ENCODE measurements around the gene CLCN5. TPM values are rescaled to one million over a fixed set of nuclear protein-coding genes. Genes with fewer than 3 reads are reported as not detected.

CLCN5 gene
- polyA plus RNA-seq, 2 of the 4 experiments (the other 2 are of a cell fraction): 2.6 to 5.2 TPM

DNA sequence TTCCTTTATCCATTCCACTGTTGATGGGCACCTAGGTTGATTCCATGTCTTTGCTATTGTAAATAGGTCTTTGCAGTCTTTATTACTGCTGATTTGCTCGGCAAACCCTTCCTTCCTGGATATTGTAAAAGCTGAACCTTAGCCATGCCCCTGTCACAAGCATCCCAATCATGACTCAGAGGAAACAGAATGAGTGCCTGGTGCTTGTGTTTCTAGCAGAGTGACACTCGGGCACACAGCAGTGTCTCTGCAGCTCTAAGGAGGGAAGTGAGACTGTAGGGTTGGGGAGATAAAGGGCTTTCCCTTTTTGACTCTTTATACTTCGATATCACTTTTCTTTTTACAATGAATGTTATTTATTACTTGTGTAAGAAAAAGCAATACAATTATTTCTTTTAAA lies 195.1 kb downstream of the CLCN5 start:
- POLR2A ChIA-PET: no interaction called here

DNA sequence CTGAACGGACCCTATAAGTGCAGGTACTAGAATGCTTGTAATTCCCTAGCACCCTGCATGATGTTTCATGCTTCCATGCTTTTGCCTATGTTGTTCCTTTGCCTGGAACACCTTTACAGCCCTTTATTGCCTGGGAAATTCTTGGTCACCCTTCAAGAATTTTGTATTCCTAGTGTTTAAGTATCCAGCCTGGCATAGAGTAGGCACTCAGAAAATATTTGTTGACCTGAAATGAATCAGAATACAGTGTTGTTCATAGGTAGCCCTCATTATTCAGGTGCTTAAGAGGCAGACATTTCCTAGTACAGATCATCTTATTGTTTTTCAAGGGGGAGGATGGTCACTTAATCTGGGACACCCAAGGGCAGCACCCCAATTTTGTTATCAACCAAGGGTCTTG lies 203.1 kb downstream of the CLCN5 start:
- no peaks in the 10 kb centered on the region for H3K9me3 ChIP-seq
- no peak overlapping the region for H3K27ac ChIP-seq
- no peak for ATAC-seq
- no peak for FAIRE-seq
- POLR2A ChIA-PET: no interaction called here
- H3K4me3 ChIP-seq: no peak overlapping the region
- no peak for TF ChIP-seq JUNB (IDR thresholded peaks at IDR 0.05)
- TF ChIP-seq TP53 (CRISPR knock-in tag; IDR thresholded peaks at IDR 0.05): no peak
- TF ChIP-seq, protein P1, sequence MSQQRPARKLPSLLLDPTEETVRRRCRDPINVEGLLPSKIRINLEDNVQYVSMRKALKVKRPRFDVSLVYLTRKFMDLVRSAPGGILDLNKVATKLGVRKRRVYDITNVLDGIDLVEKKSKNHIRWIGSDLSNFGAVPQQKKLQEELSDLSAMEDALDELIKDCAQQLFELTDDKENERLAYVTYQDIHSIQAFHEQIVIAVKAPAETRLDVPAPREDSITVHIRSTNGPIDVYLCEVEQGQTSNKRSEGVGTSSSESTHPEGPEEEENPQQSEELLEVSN (IDR thresholded peaks at IDR 0.05; ENCODE audit: borderline replicate concordance, low read depth): no peak
- TF ChIP-seq ESRRA (IDR thresholded peaks at IDR 0.05; ENCODE audit: borderline replicate concordance, low read length): no peak
- no peak for TF ChIP-seq MAZ (IDR thresholded peaks at IDR 0.05; ENCODE audit: borderline replicate concordance, low read depth, low read length)
- no peak for TF ChIP-seq FOSL2 (IDR thresholded peaks at IDR 0.05)
- no peak for TF ChIP-seq FOSL2 (CRISPR knock-in tag; IDR thresholded peaks at IDR 0.05)
- no peak for TF ChIP-seq PHF8 (IDR thresholded peaks at IDR 0.05; ENCODE audit: borderline replicate concordance, low read depth)
- no peak for TF ChIP-seq CEBPB (IDR thresholded peaks at IDR 0.05)
- TF ChIP-seq JUN (IDR thresholded peaks at IDR 0.05): no peak
- no peak for TF ChIP-seq CHD4 (IDR thresholded peaks at IDR 0.05; ENCODE audit: borderline replicate concordance)
- TF ChIP-seq RAD21 (conservative IDR thresholded peaks at IDR 0.05 in 1 of 2, IDR thresholded peaks at IDR 0.05 in 1 of 2): no peak
- TF ChIP-seq, protein P2, sequence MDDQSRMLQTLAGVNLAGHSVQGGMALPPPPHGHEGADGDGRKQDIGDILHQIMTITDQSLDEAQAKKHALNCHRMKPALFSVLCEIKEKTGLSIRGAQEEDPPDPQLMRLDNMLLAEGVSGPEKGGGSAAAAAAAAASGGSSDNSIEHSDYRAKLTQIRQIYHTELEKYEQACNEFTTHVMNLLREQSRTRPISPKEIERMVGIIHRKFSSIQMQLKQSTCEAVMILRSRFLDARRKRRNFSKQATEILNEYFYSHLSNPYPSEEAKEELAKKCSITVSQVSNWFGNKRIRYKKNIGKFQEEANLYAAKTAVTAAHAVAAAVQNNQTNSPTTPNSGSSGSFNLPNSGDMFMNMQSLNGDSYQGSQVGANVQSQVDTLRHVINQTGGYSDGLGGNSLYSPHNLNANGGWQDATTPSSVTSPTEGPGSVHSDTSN (IDR thresholded peaks at IDR 0.05): no peak
- no peak for TF ChIP-seq KDM1A (IDR thresholded peaks at IDR 0.05; ENCODE audit: low read depth)
- TF ChIP-seq, protein P3, sequence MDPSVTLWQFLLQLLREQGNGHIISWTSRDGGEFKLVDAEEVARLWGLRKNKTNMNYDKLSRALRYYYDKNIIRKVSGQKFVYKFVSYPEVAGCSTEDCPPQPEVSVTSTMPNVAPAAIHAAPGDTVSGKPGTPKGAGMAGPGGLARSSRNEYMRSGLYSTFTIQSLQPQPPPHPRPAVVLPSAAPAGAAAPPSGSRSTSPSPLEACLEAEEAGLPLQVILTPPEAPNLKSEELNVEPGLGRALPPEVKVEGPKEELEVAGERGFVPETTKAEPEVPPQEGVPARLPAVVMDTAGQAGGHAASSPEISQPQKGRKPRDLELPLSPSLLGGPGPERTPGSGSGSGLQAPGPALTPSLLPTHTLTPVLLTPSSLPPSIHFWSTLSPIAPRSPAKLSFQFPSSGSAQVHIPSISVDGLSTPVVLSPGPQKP (IDR thresholded peaks at IDR 0.05; ENCODE audit: low read depth, low read length): no peak
- no peak for TF ChIP-seq RCOR1 (IDR thresholded peaks at IDR 0.05; ENCODE audit: low read depth, low read length)
- TF ChIP-seq CBX8 (IDR thresholded peaks at IDR 0.05): no peak
- TF ChIP-seq, protein P4, sequence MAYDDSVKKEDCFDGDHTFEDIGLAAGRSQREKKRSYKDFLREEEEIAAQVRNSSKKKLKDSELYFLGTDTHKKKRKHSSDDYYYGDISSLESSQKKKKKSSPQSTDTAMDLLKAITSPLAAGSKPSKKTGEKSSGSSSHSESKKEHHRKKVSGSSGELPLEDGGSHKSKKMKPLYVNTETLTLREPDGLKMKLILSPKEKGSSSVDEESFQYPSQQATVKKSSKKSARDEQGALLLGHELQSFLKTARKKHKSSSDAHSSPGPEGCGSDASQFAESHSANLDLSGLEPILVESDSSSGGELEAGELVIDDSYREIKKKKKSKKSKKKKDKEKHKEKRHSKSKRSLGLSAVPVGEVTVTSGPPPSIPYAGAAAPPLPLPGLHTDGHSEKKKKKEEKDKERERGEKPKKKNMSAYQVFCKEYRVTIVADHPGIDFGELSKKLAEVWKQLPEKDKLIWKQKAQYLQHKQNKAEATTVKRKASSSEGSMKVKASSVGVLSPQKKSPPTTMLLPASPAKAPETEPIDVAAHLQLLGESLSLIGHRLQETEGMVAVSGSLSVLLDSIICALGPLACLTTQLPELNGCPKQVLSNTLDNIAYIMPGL (CRISPR knock-in tag; IDR thresholded peaks at IDR 0.05; ENCODE audit: borderline replicate concordance): no peak
- TF ChIP-seq NFE2L2 (conservative IDR thresholded peaks at IDR 0.05; ENCODE audit: low read length): no peak
- DNase-seq (ENCODE audit: low read depth in 1 of 2, low spot score in 1 of 2): no peak
- H3K4me2 ChIP-seq: no peak overlapping the region
- 0% methylated on average over 1 of the region's 1 CpG for WGBS (ENCODE audit: missing lambda C conversion rate)
- CTCF ChIA-PET: no interaction called here
- H3K4me1 ChIP-seq: no peaks in the 10 kb centered on the region

More for the DNA sequence above, 195.1 kb downstream of the CLCN5 start:
- no peak for ATAC-seq
- no peak for FAIRE-seq
- TF ChIP-seq ZC3H11A (IDR thresholded peaks at IDR 0.05) (no peak), NFE2L2 (conservative IDR thresholded peaks at IDR 0.05; ENCODE audit: low read length) (no peak), TP53 (CRISPR knock-in tag; IDR thresholded peaks at IDR 0.05) (no peak), NR3C1 (IDR thresholded peaks at IDR 0.05) (no peak), MYC (IDR thresholded peaks at IDR 0.05; ENCODE audit: borderline replicate concordance, low read length) (no peak), CBX2 (IDR thresholded peaks at IDR 0.05; ENCODE audit: borderline replicate concordance, low read depth) (no peak), ZFP36 (IDR thresholded peaks at IDR 0.05; ENCODE audit: borderline replicate concordance, partially characterized antibody) (no peak), FOSB (CRISPR knock-in tag; IDR thresholded peaks at IDR 0.05) (no peak), PHF8 (IDR thresholded peaks at IDR 0.05; ENCODE audit: borderline replicate concordance, low read depth) (no peak), HOXB5 (CRISPR knock-in tag; IDR thresholded peaks at IDR 0.05) (no peak)
- TF ChIP-seq, protein P2 (IDR thresholded peaks at IDR 0.05): no peak
- TF ChIP-seq, protein P4 (CRISPR knock-in tag; IDR thresholded peaks at IDR 0.05; ENCODE audit: borderline replicate concordance): no peak
- TF ChIP-seq, protein P1 (IDR thresholded peaks at IDR 0.05; ENCODE audit: borderline replicate concordance, low read depth): no peak
- no peak for DNase-seq (ENCODE audit: low read depth in 1 of 2, low spot score in 1 of 2)
- CTCF ChIA-PET: no interaction called here
- Histone ChIP-seq H3K27ac (no peak overlapping the region), H3K4me3 (no peak overlapping the region), H3K9me3 (no peaks in the 10 kb centered on the region), H3K4me1 (no peaks in the 10 kb centered on the region), H3K4me2 (no peak overlapping the region)
- 12% methylated on average over 3 of the region's 3 CpGs for WGBS (ENCODE audit: missing lambda C conversion rate)

All from A549 (cell line).